ENCODE results near the gene DDR2.

Gene DDR2

GRCh38 chr1:162753001-162753658 lies 120.9 kb downstream of the DDR2 start:
- CTCF ChIA-PET: no interaction called here
- POLR2A ChIA-PET: no interaction called here
- TF ChIP-seq ZNF384 (IDR thresholded peaks at IDR 0.05): no peak
- no peak for TF ChIP-seq CTBP1 (IDR thresholded peaks at IDR 0.05; ENCODE audit: borderline replicate concordance)
- no peak for TF ChIP-seq SP1 (IDR thresholded peaks at IDR 0.05)
- TF ChIP-seq LEF1 (IDR thresholded peaks at IDR 0.05; ENCODE audit: borderline replicate concordance): no peak

DNA sequence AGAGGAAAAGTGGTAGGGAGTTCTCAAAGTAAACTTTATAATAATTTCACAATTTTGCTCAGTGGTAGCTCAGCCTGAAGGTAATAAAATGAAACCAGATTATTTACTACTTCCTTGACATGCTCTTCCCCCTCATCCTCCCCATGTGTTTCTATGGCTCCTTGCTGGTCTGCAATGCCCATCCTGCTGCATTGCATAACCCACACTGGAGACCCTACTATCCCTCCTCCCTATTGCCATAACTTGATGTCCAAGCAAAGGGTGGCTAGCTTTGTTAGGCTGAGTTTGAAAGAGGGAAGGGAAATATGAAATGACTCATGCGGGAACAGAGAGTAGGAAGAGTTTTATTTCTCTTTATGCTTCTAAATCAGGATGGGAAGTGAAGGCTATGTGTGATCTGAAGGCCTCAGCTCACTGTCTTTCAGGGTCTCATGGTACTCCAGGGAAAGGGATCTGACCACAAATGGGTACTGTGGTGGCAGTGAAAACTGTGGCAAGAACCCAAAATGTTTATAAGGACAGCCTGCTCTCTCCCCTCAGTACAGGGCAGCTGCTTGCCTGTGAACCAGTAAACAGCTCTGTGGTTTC lies 121.8 kb downstream of the DDR2 start:
- TF ChIP-seq LEF1 (IDR thresholded peaks at IDR 0.05; ENCODE audit: borderline replicate concordance): no peak
- TF ChIP-seq TARDBP (IDR thresholded peaks at IDR 0.05): no peak
- no peak for TF ChIP-seq HDGF (IDR thresholded peaks at IDR 0.05; ENCODE audit: borderline replicate concordance)
- no peak for TF ChIP-seq ARNT (IDR thresholded peaks at IDR 0.05)
- no peak for TF ChIP-seq CTBP1 (IDR thresholded peaks at IDR 0.05; ENCODE audit: borderline replicate concordance)
- TF ChIP-seq FOXA1 (IDR thresholded peaks at IDR 0.05): no peak
- no peak for TF ChIP-seq BHLHE40 (IDR thresholded peaks at IDR 0.05; ENCODE audit: borderline replicate concordance)
- TF ChIP-seq ZNF384 (IDR thresholded peaks at IDR 0.05): no peak
- no peak for TF ChIP-seq SP1 (IDR thresholded peaks at IDR 0.05)
- no peak for TF ChIP-seq ELF4 (IDR thresholded peaks at IDR 0.05)
- TF ChIP-seq PKNOX1 (IDR thresholded peaks at IDR 0.05): no peak
- TF ChIP-seq L3MBTL2 (conservative IDR thresholded peaks at IDR 0.05): no peak
- TF ChIP-seq NFRKB (IDR thresholded peaks at IDR 0.05): no peak
- POLR2A ChIA-PET: no interaction called here
- DNase-seq (ENCODE audit: extremely low spot score): no peak
- CTCF ChIA-PET: no interaction called here

More at GRCh38 chr1:162753001-162753658, 120.9 kb downstream of the DDR2 start:
- no peak for DNase-seq (ENCODE audit: extremely low spot score)

GRCh38 chr1:162755306-162755705 lies 123.0 kb downstream of the DDR2 start:
- POLR2A ChIA-PET: no interaction called here
- CTCF ChIA-PET: no interaction called here
- no peak for DNase-seq (ENCODE audit: extremely low spot score)
- TF ChIP-seq PKNOX1 (IDR thresholded peaks at IDR 0.05) (no peak), NFRKB (IDR thresholded peaks at IDR 0.05) (no peak), HDGF (IDR thresholded peaks at IDR 0.05; ENCODE audit: borderline replicate concordance) (no peak), TARDBP (IDR thresholded peaks at IDR 0.05) (no peak), FOXM1 (IDR thresholded peaks at IDR 0.05; ENCODE audit: borderline replicate concordance) (no peak), LEF1 (IDR thresholded peaks at IDR 0.05; ENCODE audit: borderline replicate concordance) (no peak), FOXK2 (IDR thresholded peaks at IDR 0.05) (no peak), ARNT (IDR thresholded peaks at IDR 0.05) (no peak), BHLHE40 (IDR thresholded peaks at IDR 0.05; ENCODE audit: borderline replicate concordance) (no peak), SUZ12 (IDR thresholded peaks at IDR 0.05) (no peak), L3MBTL2 (conservative IDR thresholded peaks at IDR 0.05) (no peak), FOXA1 (IDR thresholded peaks at IDR 0.05) (no peak), CTBP1 (IDR thresholded peaks at IDR 0.05; ENCODE audit: borderline replicate concordance) (no peak), ZNF384 (IDR thresholded peaks at IDR 0.05) (no peak), ELF4 (IDR thresholded peaks at IDR 0.05) (no peak), SP1 (IDR thresholded peaks at IDR 0.05) (no peak)

GRCh38 chr1:162756523-162756922 lies 124.3 kb downstream of the DDR2 start:
- TF ChIP-seq TARDBP (IDR thresholded peaks at IDR 0.05): no peak
- no peak for TF ChIP-seq L3MBTL2 (conservative IDR thresholded peaks at IDR 0.05)
- no peak for TF ChIP-seq HDGF (IDR thresholded peaks at IDR 0.05; ENCODE audit: borderline replicate concordance)
- TF ChIP-seq ARNT (IDR thresholded peaks at IDR 0.05): no peak
- TF ChIP-seq ELF4 (IDR thresholded peaks at IDR 0.05): no peak
- TF ChIP-seq SUZ12 (IDR thresholded peaks at IDR 0.05): no peak
- CTCF ChIA-PET: no interaction called here
- POLR2A ChIA-PET: no interaction called here
- DNase-seq (ENCODE audit: extremely low spot score): no peak

- no peak for DNase-seq (ENCODE audit: extremely low spot score)
- ChIA-PET CTCF (no interaction called here), POLR2A (no interaction called here)
- TF ChIP-seq ELF4 (IDR thresholded peaks at IDR 0.05) (no peak), ZNF384 (IDR thresholded peaks at IDR 0.05) (no peak), FOXM1 (IDR thresholded peaks at IDR 0.05; ENCODE audit: borderline replicate concordance) (no peak), SUZ12 (IDR thresholded peaks at IDR 0.05) (no peak), LEF1 (IDR thresholded peaks at IDR 0.05; ENCODE audit: borderline replicate concordance) (no peak), PKNOX1 (IDR thresholded peaks at IDR 0.05) (no peak), TARDBP (IDR thresholded peaks at IDR 0.05) (no peak), L3MBTL2 (conservative IDR thresholded peaks at IDR 0.05) (no peak), BHLHE40 (IDR thresholded peaks at IDR 0.05; ENCODE audit: borderline replicate concordance) (no peak), SP1 (IDR thresholded peaks at IDR 0.05) (no peak)
Measured at GRCh38 chr1:162757476-162757875, 125.2 kb downstream of the DDR2 start.

GRCh38 chr1:162765788-162766187 lies 133.5 kb downstream of the DDR2 start:
- ChIA-PET CTCF (no interaction called here), POLR2A (no interaction called here)

More at GRCh38 chr1:162765788-162766187, 133.5 kb downstream of the DDR2 start:
- TF ChIP-seq ARNT (IDR thresholded peaks at IDR 0.05) (no peak), FOXK2 (IDR thresholded peaks at IDR 0.05) (no peak), PKNOX1 (IDR thresholded peaks at IDR 0.05) (no peak), FOXM1 (IDR thresholded peaks at IDR 0.05; ENCODE audit: borderline replicate concordance) (no peak), NFRKB (IDR thresholded peaks at IDR 0.05) (no peak), L3MBTL2 (conservative IDR thresholded peaks at IDR 0.05) (no peak), SUZ12 (IDR thresholded peaks at IDR 0.05) (no peak), HDGF (IDR thresholded peaks at IDR 0.05; ENCODE audit: borderline replicate concordance) (no peak), BHLHE40 (IDR thresholded peaks at IDR 0.05; ENCODE audit: borderline replicate concordance) (no peak), ZNF384 (IDR thresholded peaks at IDR 0.05) (no peak), TARDBP (IDR thresholded peaks at IDR 0.05) (no peak), ELF4 (IDR thresholded peaks at IDR 0.05) (no peak), FOXA1 (IDR thresholded peaks at IDR 0.05) (no peak), LEF1 (IDR thresholded peaks at IDR 0.05; ENCODE audit: borderline replicate concordance) (no peak), SP1 (IDR thresholded peaks at IDR 0.05) (no peak), CTBP1 (IDR thresholded peaks at IDR 0.05; ENCODE audit: borderline replicate concordance) (no peak)
- DNase-seq (ENCODE audit: extremely low spot score): no peak

Data from HEK293T (cell line).